ENCODE data around the gene OSBP2.

GRCh38 chr22:30777587-30777986 is 82.9 kb downstream of the OSBP2 start:
- no peak for TF ChIP-seq L3MBTL2 (conservative IDR thresholded peaks at IDR 0.05)
- TF ChIP-seq SP1 (IDR thresholded peaks at IDR 0.05): no peak
- no peak for TF ChIP-seq BHLHE40 (IDR thresholded peaks at IDR 0.05; ENCODE audit: borderline replicate concordance)
- TF ChIP-seq NFRKB (IDR thresholded peaks at IDR 0.05): no peak
- no peak for TF ChIP-seq FOXA1 (IDR thresholded peaks at IDR 0.05)
- TF ChIP-seq ELF4 (IDR thresholded peaks at IDR 0.05): no peak
- TF ChIP-seq FOXM1 (IDR thresholded peaks at IDR 0.05; ENCODE audit: borderline replicate concordance): no peak
- no peak for TF ChIP-seq ZNF384 (IDR thresholded peaks at IDR 0.05)
- TF ChIP-seq ARNT (IDR thresholded peaks at IDR 0.05): no peak
- no peak for TF ChIP-seq LEF1 (IDR thresholded peaks at IDR 0.05; ENCODE audit: borderline replicate concordance)
- no peak for TF ChIP-seq SUZ12 (IDR thresholded peaks at IDR 0.05)
- no peak for TF ChIP-seq HDGF (IDR thresholded peaks at IDR 0.05; ENCODE audit: borderline replicate concordance)
- TF ChIP-seq CTBP1 (IDR thresholded peaks at IDR 0.05; ENCODE audit: borderline replicate concordance): no peak
